Measurements from ENCODE around the gene HECTD4. TPM values are rescaled to one million over a fixed set of nuclear protein-coding genes. Genes with fewer than 3 reads are reported as not detected.
A peak's percentile ranks its signal among the peaks of the same experiment; 100 is the strongest.

The HECTD4 gene
- total and polyA plus RNA-seq, 12 donors, result 3.0 to 33.7 (median 23.9) TPM

- peak overlapping the region in 1 of 10 donors; percentile 9 for H3K4me3 ChIP-seq
- H3K27me3 ChIP-seq, result no peaks in the 10 kb centered on the region
- no peaks in the 10 kb centered on the region for H3K9me3 ChIP-seq
- H3K36me3 ChIP-seq, result no peaks in the 10 kb centered on the region
- 33 to 47% methylated on average over 11 of the region's 11 CpGs for WGBS, 2 donors
- intact Hi-C loops (cut with DNase I), result no loop called here
- peaks cover 4 to 49% (median 37%) of the 10 kb centered on the region in 9 donors for H3K4me1 ChIP-seq
- DNase-seq, result peak; percentile 66 to 80
- ATAC-seq, result peak; percentile 26 to 73 (median 67)
- H3K27ac ChIP-seq, result peak overlapping the region; percentile 60 to 96 (median 87)
- TF ChIP-seq CTCF (IDR thresholded peaks at IDR 0.05), result no peak
Measured at GRCh38 chr12:112121780-112122565, 260.3 kb downstream of the HECTD4 start.

- H3K27me3 ChIP-seq, result no peaks in the 10 kb centered on the region
- no peak for ATAC-seq
- H3K4me3 ChIP-seq, result no peak overlapping the region
- DNase-seq, result no peak
- 84 to 85% methylated on average over 8 of the region's 8 CpGs for WGBS, 2 donors
- H3K36me3 ChIP-seq, result no peaks in the 10 kb centered on the region
- intact Hi-C loops (cut with DNase I), result no loop called here
- H3K4me1 ChIP-seq, result peaks cover 4 to 33% (median 26%) of the 10 kb centered on the region in 9 donors
- H3K9me3 ChIP-seq, result no peaks in the 10 kb centered on the region
- no peak for TF ChIP-seq CTCF (IDR thresholded peaks at IDR 0.05)
- peak overlapping the region in 7 of 10 donors; percentile 66 to 86 (median 81) for H3K27ac ChIP-seq
Measured at GRCh38 chr12:112117685-112118084, 264.5 kb downstream of the HECTD4 start.

- intact Hi-C loops (cut with DNase I), result no loop called here
- peak; percentile 73 to 82 for DNase-seq
- peaks cover 0 to 21% (median 19%) of the 10 kb centered on the region in 9 donors for H3K4me1 ChIP-seq
- H3K9me3 ChIP-seq, result no peaks in the 10 kb centered on the region
- ATAC-seq, result peak; percentile 92 to 98 (median 97)
- TF ChIP-seq CTCF (IDR thresholded peaks at IDR 0.05), result no peak
- WGBS, 2 donors, result 35 to 36% methylated on average over 7 of the region's 7 CpGs
- H3K36me3 ChIP-seq, result no peaks in the 10 kb centered on the region
- H3K4me3 ChIP-seq, result peak overlapping the region in 5 of 10 donors; percentile 11 to 27 (median 24)
- no peaks in the 10 kb centered on the region for H3K27me3 ChIP-seq
- H3K27ac ChIP-seq, result peak overlapping the region; percentile 43 to 86 (median 80)
Measured at GRCh38 chr12:112116232-112117060, 265.8 kb downstream of the HECTD4 start.

- no peak for TF ChIP-seq CTCF (IDR thresholded peaks at IDR 0.05)
- ATAC-seq (no peak), DNase-seq (no peak)
- H3K4me1 ChIP-seq, result peaks cover 0 to 19% (median 15%) of the 10 kb centered on the region in 9 donors
- no peaks in the 10 kb centered on the region for H3K36me3 ChIP-seq
- H3K27ac ChIP-seq, result peak overlapping the region in 1 of 10 donors; percentile 66
- no peak overlapping the region for H3K4me3 ChIP-seq
- no peaks in the 10 kb centered on the region for H3K27me3 ChIP-seq
- intact Hi-C loops (cut with DNase I), result no loop called here
- H3K9me3 ChIP-seq, result no peaks in the 10 kb centered on the region
- WGBS, 2 donors, result 91 to 96% methylated on average over 6 of the region's 6 CpGs
Measured at GRCh38 chr12:112115259-112116045, 266.8 kb downstream of the HECTD4 start.

Measured in heart right ventricle (tissue), 16 donors.